HG02981 (cell line): Measurements from ENCODE around the gene GEMIN2.
"Not testable (repeated sequence)": the region's sequence is repeated elsewhere in the genome, so short reads cannot be mapped to it uniquely, and the experiment has no call there.

ENCODE experiments used
- ATAC-seq: cut with Tn5 transposase; IDR thresholded peaks from one replicate; pipeline ENCODE4 v1.9.1; 2021; ENCODE audit warnings: mild to moderate bottlenecking, moderate library complexity; ENCODE audit not compliant: unreplicated experiment

Gene GEMIN2

GRCh38 chr14:39114073-39114838 lies at the start of gene GEMIN2:
Gene GEMIN2 (plus strand): TSS chr14:39114323. CDS start chr14:39114339, 16 bp downstream.
- peak; percentile 92 for ATAC-seq

- not testable (repeated sequence) for ATAC-seq
Measured at GRCh38 chr14:39069169-39069805, 44.8 kb upstream of the GEMIN2 start.

- no peak for ATAC-seq
Measured at GRCh38 chr14:39069923-39070322, 44.2 kb upstream of the GEMIN2 start.

GRCh38 chr14:39071096-39071495 lies 43.0 kb upstream of the GEMIN2 start:
- no peak for ATAC-seq

- no peak for ATAC-seq
Measured at GRCh38 chr14:39080886-39081285, 33.2 kb upstream of the GEMIN2 start.

- no peak for ATAC-seq
Measured at GRCh38 chr14:39083127-39083526, 31.0 kb upstream of the GEMIN2 start.

- ATAC-seq: no peak
Measured at GRCh38 chr14:39085933-39086332, 28.2 kb upstream of the GEMIN2 start.

- no peak for ATAC-seq
Measured at GRCh38 chr14:39087493-39087892, 26.6 kb upstream of the GEMIN2 start.

GRCh38 chr14:39090548-39091111 lies 23.5 kb upstream of the GEMIN2 start:
- no peak for ATAC-seq

- ATAC-seq: no peak
Measured at GRCh38 chr14:39091716-39092115, 22.4 kb upstream of the GEMIN2 start.

- ATAC-seq: no peak
Measured at GRCh38 chr14:39094515-39094914, 19.6 kb upstream of the GEMIN2 start.

GRCh38 chr14:39097159-39097558 lies 17.0 kb upstream of the GEMIN2 start:
- no peak for ATAC-seq

GRCh38 chr14:39099215-39099614 lies 14.9 kb upstream of the GEMIN2 start:
- not testable (repeated sequence) for ATAC-seq

- ATAC-seq: no peak
Measured at GRCh38 chr14:39099748-39100147, 14.4 kb upstream of the GEMIN2 start.

- peak; percentile 10 for ATAC-seq
Measured at GRCh38 chr14:39102265-39102968, 11.7 kb upstream of the GEMIN2 start.

GRCh38 chr14:39102969-39103957 lies 10.9 kb upstream of the GEMIN2 start, which contains the start of gene SEC23A:
Gene SEC23A (minus strand): TSS chr14:39103235. CDS start chr14:39096118, 7,117 bp downstream.
- ATAC-seq: peak; percentile 94

- ATAC-seq: not testable (repeated sequence)
Measured at GRCh38 chr14:39104078-39104801, 9.9 kb upstream of the GEMIN2 start.

GRCh38 chr14:39107591-39107996 lies 6.5 kb upstream of the GEMIN2 start:
- ATAC-seq: no peak

GRCh38 chr14:39108791-39109190 lies 5.3 kb upstream of the GEMIN2 start:
- ATAC-seq: no peak
